DND-41 (cell line): ENCODE data around the gene TMEM255B.

Source experiments
- EZH2 ChIP-seq: IDR thresholded peaks from 3 replicates; pipeline ENCODE4 v1.6.1; 2012; ENCODE audit warnings: borderline replicate concordance, low read depth, mild to moderate bottlenecking, moderate library complexity, low read length, inconsistent platforms; ENCODE audit not compliant: severe bottlenecking
- TF ChIP-seq, protein P1 (sequence below): IDR thresholded peaks from 2 replicates; pipeline ENCODE4 v1.5.1; 2012; ENCODE audit warnings: borderline replicate concordance, low read length, moderate library complexity, mild to moderate bottlenecking; ENCODE audit not compliant: poor library complexity, severe bottlenecking; ENCODE audit errors: extremely low read depth

DNA sequence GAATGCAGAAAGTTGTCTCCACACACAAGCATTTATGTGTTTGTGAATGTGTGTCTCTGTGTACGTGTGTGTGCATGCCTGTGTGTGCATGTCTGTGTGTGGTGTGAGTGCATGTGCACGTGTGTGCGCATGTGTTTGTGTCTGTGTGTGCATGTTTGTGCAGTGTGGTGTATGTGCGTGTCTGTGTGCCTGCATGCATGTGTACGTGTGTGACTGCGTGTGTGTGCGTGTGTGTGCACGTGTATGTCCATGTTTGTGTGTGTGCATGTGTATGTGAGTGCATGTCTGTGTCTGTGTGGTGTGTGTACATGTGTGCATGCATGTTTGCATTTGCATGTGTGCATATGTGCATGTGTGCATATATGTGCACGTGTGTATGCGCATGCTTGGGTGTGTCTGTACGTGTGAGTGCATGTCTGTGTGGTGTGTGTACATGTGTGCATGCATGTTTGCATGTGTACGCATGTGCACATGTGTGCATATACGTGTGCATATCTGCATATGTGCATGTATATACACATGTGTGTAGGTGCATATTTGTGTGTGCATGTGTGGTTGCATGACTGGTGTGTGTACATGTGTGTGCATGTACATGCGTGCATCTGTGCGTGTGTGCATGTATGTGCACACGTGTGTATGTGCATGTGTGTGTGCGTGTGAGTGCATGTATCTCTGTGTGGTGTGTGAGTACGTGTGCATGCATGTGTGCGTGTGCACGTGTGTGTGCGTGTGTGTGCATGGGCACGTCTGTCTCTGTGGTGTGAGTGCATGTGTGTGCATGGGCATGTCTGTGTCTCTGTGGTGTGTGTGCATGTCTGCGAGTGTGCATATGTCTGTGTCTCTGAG is 8.2 kb upstream of the TMEM255B start:
- TF ChIP-seq, protein P1, sequence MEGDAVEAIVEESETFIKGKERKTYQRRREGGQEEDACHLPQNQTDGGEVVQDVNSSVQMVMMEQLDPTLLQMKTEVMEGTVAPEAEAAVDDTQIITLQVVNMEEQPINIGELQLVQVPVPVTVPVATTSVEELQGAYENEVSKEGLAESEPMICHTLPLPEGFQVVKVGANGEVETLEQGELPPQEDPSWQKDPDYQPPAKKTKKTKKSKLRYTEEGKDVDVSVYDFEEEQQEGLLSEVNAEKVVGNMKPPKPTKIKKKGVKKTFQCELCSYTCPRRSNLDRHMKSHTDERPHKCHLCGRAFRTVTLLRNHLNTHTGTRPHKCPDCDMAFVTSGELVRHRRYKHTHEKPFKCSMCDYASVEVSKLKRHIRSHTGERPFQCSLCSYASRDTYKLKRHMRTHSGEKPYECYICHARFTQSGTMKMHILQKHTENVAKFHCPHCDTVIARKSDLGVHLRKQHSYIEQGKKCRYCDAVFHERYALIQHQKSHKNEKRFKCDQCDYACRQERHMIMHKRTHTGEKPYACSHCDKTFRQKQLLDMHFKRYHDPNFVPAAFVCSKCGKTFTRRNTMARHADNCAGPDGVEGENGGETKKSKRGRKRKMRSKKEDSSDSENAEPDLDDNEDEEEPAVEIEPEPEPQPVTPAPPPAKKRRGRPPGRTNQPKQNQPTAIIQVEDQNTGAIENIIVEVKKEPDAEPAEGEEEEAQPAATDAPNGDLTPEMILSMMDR, result no peak
- no peak for TF ChIP-seq EZH2
